Measurements from ENCODE around the gene CGGBP1.
A peak's percentile ranks its signal among the peaks of the same experiment; 100 is the strongest.
"Not testable (repeated sequence)": the region's sequence is repeated elsewhere in the genome, so short reads cannot be mapped to it uniquely, and the experiment has no call there.

The CGGBP1 gene

GRCh38 chr3:88040529-88040928 is 18.3 kb downstream of the CGGBP1 start:
- intact Hi-C loops (cut with DNase I), result no loop called here
- no peak for DNase-seq

DNA sequence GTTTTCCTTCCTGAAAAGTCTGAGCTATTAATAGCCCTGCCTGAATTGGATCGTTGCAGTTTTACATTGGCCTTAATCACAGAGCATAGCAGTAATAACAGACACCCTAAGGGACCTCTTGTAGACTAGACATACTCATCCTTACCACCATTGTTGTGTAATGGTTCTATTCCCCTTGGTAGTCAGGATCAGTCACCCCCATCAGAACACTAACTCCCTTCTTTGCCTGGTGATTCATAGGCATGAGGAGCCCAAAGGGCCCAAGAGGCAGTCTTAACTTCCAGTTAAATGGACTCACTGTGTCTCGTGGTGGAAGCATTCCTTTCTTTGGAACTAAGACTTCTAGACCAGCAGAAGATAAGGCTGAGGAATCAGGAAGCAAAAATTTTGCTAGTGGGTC is 20.2 kb downstream of the CGGBP1 start:
- intact Hi-C loops (cut with DNase I), result no loop called here

DNA sequence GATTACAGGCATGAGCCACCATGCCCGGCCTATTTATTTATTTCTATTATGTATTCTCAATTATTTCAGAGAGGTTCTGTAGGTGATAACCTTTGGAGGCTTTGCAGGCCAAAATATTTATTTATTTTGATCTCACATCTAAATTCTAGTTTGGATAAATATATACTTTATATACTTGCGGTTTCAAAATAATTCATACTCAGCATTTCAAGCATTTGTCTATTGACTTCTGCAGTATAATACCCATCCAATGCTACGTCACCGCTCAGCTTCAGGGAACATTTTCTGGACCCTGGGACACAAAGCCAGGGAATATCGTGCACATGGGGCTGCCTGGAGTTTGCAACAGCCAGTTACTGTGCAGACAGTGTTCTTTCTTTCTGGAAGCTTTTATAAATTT is 22.6 kb downstream of the CGGBP1 start:
- intact Hi-C loops (cut with DNase I), result no loop called here
- no peak for DNase-seq

More for the DNA sequence above, 20.2 kb downstream of the CGGBP1 start:
- DNase-seq, result no peak

GRCh38 chr3:88034491-88035275 is 24.1 kb downstream of the CGGBP1 start:
- intact Hi-C loops (cut with DNase I), result no loop called here
- no peak for DNase-seq

GRCh38 chr3:88033808-88034207 is 25.0 kb downstream of the CGGBP1 start:
- peak in 1 of 42 donors; percentile 5 for DNase-seq
- intact Hi-C loops (cut with DNase I), result no loop called here

- no peak for DNase-seq
- intact Hi-C loops (cut with DNase I), result no loop called here
These were observed 25.7 kb downstream of the CGGBP1 start for GRCh38 chr3:88033079-88033478.

GRCh38 chr3:88032245-88032644 is 26.6 kb downstream of the CGGBP1 start:
- DNase-seq, result peak in 1 of 42 donors; percentile 8
- intact Hi-C loops (cut with DNase I), result no loop called here

GRCh38 chr3:88031642-88032077 is 27.1 kb downstream of the CGGBP1 start:
- DNase-seq, result peak in 3 of 42 donors; percentile 6 to 41 (median 16)
- intact Hi-C loops (cut with DNase I), result no loop called here

GRCh38 chr3:88030210-88030609 is 28.6 kb downstream of the CGGBP1 start:
- DNase-seq, result no peak
- intact Hi-C loops (cut with DNase I), result no loop called here

DNA sequence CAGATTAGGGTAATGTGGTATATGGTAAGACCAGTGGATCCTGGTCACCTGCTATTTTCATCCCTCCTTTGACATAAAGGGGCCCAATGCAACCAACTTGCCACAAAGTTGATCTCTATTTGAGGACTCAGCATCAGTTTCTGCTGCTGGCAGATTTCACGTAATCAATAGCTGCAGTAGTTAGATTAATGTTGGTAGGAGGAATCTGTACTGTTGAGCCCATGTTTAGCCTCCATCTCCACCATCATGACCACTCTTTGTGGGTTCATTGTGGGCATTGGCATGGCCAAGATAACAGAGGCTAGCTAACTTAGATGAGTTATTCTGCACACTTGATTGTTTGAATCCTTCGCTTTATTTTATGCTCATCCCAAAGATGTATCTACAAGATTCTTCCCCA is 29.9 kb downstream of the CGGBP1 start:
- intact Hi-C loops (cut with DNase I), result no loop called here
- no peak for DNase-seq

DNA sequence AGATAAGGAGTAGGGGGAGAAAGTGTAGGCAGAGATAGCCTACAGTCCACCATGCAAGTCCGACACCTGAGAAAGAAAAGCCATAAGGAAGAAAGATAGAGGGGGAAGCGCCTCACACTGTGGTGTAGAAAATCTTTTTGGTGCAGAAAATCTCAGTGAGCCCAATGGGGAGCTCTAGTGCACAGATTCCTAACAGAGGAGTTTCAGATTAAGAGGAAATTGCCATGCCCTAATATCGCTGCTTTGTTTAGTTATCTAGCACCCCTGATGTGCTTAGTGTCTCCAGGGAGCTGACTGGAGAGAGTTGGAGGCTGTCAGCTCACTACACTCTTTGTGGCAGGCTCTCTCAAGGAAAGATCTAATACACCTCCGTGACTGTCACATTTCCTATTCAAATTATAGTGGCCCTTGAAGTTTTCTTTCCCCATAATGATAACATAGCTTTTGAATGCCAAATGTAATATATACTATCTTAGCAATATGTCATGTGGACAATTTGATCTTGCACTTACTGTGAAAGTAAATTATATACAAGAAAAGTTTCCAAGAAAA is 33.7 kb downstream of the CGGBP1 start:
- intact Hi-C loops (cut with DNase I), result no loop called here
- DNase-seq, result no peak

DNA sequence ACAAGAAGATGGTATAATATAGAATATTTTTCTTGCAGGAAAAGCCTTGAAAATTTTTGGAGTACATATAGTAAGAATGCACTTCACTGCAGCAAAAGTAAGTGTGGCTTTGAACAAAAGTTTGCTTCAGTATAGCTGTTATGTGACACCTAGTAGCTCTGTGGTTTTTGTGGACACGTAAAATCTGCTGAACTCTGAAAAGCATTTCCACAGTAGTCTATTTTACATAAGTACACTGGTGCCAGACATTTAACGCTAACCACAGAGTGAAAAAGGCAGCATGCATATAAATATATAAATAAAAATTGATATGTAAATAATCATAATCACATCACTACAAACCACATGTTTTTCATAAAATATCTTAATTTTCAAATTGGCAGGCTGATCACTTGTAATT is 39.8 kb downstream of the CGGBP1 start:
- intact Hi-C loops (cut with DNase I), result no loop called here
- no peak for DNase-seq

DNA sequence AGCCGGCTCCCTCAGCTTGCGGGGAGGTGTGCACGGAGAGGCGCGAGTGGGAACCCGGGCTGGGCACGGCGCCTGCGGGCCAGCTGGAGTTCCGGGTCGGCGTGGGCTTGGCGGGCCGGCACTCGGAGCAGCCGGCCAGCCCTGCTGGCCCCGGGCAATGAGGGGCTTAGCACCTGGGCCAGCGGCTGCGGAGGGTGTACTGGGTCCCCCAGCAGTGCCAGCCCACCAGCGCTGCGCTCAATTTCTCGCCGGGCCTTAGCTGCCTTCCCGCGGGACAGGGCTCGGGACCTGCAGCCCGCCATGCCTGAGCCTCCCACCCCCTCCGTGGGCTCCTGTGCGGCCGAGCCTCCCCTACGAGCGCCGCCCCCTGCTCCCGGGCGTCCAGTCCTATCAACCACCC is 43.1 kb downstream of the CGGBP1 start:
- DNase-seq; intact Hi-C loops (cut with DNase I): not testable (repeated sequence)

DNA sequence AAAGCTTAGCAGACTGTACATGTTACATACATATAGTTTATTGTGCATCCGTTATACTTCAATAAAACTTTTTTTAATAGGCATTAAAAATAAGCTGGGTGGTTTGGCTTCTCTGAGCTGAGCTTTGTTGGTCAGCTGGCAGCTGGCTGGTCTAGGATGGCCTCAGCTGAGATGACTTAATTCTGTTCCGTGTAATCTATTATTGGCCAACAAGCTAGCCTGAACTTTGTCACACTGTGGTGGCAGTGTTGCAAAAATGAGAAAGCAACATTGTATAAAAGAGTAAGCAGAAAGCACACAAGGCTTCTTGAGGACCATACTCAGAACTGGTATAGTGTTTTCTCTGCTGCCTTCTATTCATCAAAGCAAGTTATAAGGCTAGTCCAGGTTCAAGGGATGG is 45.2 kb downstream of the CGGBP1 start:
- intact Hi-C loops (cut with DNase I), result no loop called here
- peak in 2 of 42 donors; percentile 7 to 31 for DNase-seq

GRCh38 chr3:88010810-88011209 is 48.0 kb downstream of the CGGBP1 start:
- no peak for DNase-seq
- intact Hi-C loops (cut with DNase I), result no loop called here

GRCh38 chr3:88009066-88009465 is 49.7 kb downstream of the CGGBP1 start:
- DNase-seq, result no peak
- intact Hi-C loops (cut with DNase I), result loop anchor here (10.0 kb wide), 2 partner anchors 654 to 714 kb away; no protein-coding TSS in a partner anchor

DNA sequence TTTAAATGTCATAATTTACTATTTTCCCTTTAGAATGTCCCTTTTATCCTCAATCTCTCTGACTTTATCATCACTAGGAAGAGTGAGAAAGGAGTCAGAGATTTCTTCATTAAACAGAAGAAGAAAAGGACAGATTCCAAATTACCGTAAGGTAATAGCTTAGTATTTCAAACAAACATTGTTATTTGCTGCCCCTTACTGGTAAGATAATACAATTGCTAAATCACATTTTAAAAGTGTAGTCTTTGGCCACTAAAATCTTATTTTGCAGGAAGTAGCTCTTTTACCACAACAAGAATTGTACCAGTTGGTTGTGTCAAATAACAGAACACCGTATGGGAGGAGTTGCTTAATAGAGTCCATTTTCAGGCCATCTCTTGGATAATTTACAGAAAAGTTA is 53.7 kb downstream of the CGGBP1 start:
- no peak for DNase-seq
- intact Hi-C loops (cut with DNase I), result loop anchor here (10.0 kb wide), 2 partner anchors 650 to 710 kb away; no protein-coding TSS in a partner anchor

- peak in 8 of 42 donors; percentile 11 to 60 (median 37) for DNase-seq
- intact Hi-C loops (cut with DNase I), result loop anchor here (10.0 kb wide), 2 partner anchors 648 to 708 kb away; no protein-coding TSS in a partner anchor
These were observed 55.6 kb downstream of the CGGBP1 start for GRCh38 chr3:88003115-88003755.

- intact Hi-C loops (cut with DNase I), result loop anchor here (10.0 kb wide), 2 partner anchors 648 to 708 kb away; no protein-coding TSS in a partner anchor
- no peak for DNase-seq
These were observed 56.4 kb downstream of the CGGBP1 start for GRCh38 chr3:88002448-88002847.
